GM18498 (cell line): ENCODE data around the gene SLC12A5.

Source experiments
- ATAC-seq: cut with Tn5 transposase; IDR thresholded peaks from one replicate; pipeline ENCODE4 v1.9.1; 2021; ENCODE audit warnings: mild to moderate bottlenecking, moderate library complexity; ENCODE audit not compliant: unreplicated experiment

The SLC12A5 gene

GRCh38 chr20:46006022-46006705, 22.9 kb upstream of the SLC12A5 start:
- no peak for ATAC-seq

GRCh38 chr20:46006964-46007363, 22.1 kb upstream of the SLC12A5 start:
- ATAC-seq: no peak

GRCh38 chr20:46007671-46008070, 21.3 kb upstream of the SLC12A5 start:
- no peak for ATAC-seq

GRCh38 chr20:46009816-46010215, 19.2 kb upstream of the SLC12A5 start:
- no peak for ATAC-seq

GRCh38 chr20:46010491-46011391, 18.3 kb upstream of the SLC12A5 start:
- no peak for ATAC-seq

GRCh38 chr20:46011631-46012482, 17.2 kb upstream of the SLC12A5 start:
- no peak for ATAC-seq

GRCh38 chr20:46012921-46013320, 16.1 kb upstream of the SLC12A5 start:
- ATAC-seq: no peak

GRCh38 chr20:46013322-46013828, 15.6 kb upstream of the SLC12A5 start:
- no peak for ATAC-seq

GRCh38 chr20:46013829-46014516, 15.0 kb upstream of the SLC12A5 start:
- peak; percentile 67 for ATAC-seq

GRCh38 chr20:46014517-46015396, 14.3 kb upstream of the SLC12A5 start:
- no peak for ATAC-seq

GRCh38 chr20:46017272-46017671, 11.7 kb upstream of the SLC12A5 start:
- ATAC-seq: no peak

- no peak for ATAC-seq
Observed at GRCh38 chr20:46018112-46018511, 10.9 kb upstream of the SLC12A5 start.

- ATAC-seq: no peak
Observed at GRCh38 chr20:46018611-46019010, 10.4 kb upstream of the SLC12A5 start.

GRCh38 chr20:46020555-46020954, 8.5 kb upstream of the SLC12A5 start:
- no peak for ATAC-seq

GRCh38 chr20:46021361-46022359, 7.4 kb upstream of the SLC12A5 start:
- ATAC-seq: no peak

- no peak for ATAC-seq
Observed at GRCh38 chr20:46022411-46023147, 6.4 kb upstream of the SLC12A5 start.

- ATAC-seq: no peak
Observed at GRCh38 chr20:46023148-46023484, 5.9 kb upstream of the SLC12A5 start.

- ATAC-seq: no peak
Observed at GRCh38 chr20:46023999-46024398, 5.0 kb upstream of the SLC12A5 start.
